Stimulated activated CD8-positive, alpha-beta memory T cell treated with anti-CD3 and anti-CD28 coated beads, Interleukin-7, amount 100 ng/mL, for 1 hour (primary cell): ENCODE data around the gene DHX9.

Experiments
- DNase-seq, 2 donors: peaks; one replicate each; pipeline ENCODE4 v3.0.0-alpha.2; 2020; ENCODE audit warnings: low read depth in 2 of 2

Gene DHX9

GRCh38 chr1:182839209-182840066 lies at the start of gene DHX9:
Gene DHX9, plus strand, starts transcription at chr1:182839347. Its CDS starts 3,220 bp downstream, at chr1:182842567.
- DNase-seq: peak; percentile 93 to 94

DNA sequence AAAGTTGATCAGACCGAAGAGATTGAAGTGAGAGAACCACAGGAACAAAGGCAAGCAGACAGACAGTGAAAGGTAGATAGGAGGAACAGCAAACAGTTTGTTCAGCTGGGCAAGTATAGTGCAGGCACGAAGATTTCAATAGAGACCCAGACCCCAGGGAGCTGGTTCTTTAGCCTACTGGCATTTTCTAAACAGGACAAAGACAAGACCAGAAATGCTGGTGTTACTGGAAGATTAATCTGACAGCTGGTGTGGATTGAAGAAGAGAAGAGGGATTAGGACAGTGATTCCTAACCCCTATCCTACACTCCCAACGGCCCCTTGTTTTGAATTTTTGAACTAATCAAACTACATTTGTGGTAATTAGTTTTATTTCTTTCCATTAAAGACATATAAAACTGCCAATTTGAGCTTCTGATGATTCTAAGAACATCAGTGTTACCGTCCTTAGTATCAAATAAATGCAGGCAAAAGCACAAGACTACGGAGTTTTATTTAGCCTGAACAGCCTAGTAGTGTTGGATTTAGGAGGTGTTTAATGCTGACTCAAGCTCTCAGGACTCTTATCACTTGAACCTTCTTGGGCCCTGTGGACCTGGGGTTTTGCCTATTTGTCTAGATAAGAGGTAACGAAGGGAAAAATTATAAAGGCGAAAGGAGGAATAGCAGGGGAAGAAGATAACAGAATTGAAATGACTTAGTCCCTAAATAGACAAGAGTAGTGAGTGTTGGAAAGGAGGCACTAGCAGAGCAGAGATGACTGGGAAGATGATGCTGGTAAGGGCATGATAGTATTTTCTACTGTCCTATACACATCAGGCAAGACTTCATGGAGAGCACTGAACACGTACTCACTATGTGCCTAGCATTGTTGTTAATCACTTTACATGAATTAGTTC lies 47.6 kb upstream of the DHX9 start:
- no peak for DNase-seq

DNA sequence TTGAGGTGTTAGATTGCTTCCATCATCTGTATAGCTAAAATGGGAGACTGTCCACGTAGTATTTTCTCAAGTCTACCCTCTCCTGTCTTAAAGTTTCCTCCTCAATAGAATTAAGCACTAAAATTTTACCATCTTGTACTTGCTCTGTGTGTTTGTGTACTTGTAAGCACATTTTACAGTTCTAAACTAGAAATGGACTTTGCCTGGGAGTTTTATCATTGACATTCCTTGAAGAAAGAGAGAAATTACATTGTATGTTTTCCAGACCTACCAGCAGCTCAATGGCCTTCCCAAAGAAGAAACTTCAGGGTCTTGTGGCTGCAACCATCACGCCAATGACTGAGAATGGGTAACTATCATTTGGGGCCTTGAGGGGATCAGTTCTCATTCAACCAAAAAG lies 45.1 kb upstream of the DHX9 start:
- DNase-seq: no peak

GRCh38 chr1:182794676-182795201 lies 44.4 kb upstream of the DHX9 start:
- DNase-seq: no peak

DNA sequence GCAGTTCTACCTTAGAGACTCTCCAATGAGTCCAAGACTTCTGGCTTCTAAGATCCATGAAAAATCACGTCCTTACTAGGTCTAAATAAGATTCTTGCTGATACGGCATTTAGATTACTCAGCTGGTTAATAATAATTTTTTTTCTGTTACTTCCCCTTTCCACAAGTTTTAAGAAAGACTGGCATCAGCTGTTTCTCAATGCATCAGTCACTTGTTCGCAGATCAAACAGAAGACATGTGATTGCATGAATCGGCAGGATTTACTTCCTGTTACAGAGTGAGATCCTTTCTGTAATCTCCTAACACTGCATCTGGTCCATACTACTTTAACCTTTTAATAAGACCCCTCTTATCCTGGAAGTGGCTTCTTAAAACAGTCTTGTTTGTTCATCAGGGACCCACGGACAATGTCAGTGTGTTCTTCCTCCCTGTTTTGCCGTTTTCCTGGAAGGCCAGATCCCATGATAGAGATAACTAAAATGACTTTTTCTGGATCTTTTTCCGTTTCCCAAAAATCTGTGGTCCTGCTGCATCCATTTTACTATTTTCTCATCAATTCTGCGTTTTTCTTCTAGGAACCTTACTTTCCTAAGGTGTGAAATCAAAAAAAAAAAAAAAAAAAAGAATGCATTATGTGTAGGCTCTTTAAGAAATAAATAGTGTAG lies 43.5 kb upstream of the DHX9 start:
- no peak for DNase-seq

DNA sequence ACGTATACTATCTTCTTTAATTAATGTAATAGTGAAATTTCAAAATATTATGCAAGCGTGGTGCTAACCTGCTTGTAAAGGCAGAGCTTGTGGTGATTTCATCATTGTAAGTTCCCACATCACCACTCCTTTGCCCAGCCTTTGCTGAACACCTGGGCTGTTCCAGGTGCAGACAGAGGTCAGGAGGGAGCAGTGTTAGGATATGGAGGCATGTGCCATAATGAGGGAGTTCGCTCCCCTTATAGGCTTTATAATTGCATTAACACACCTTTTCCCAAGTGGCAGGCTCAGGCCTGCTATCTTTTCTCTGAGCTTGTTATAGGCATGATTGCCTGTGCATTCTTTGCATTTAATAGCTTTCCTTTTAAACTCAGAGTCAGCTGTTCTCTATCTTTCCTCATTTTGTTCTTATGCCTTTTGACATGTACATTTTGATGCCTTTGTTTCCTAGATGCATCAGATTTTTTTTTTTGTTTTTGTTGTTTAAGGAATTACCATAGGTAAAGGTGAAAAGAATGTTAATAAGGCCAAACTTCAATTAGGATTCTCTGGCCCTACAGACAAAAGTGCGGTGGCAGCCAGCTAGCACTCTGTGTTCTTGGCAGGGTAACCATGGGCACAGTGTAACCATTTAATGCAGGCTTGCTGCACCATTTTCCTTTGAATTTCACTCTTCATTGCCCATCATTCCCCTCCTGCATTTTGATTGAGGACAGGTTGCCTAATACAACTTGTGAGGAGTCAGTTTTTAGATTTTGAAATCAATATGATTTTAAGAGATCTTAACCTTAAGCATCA lies 36.9 kb upstream of the DHX9 start:
- DNase-seq: no peak

DNA sequence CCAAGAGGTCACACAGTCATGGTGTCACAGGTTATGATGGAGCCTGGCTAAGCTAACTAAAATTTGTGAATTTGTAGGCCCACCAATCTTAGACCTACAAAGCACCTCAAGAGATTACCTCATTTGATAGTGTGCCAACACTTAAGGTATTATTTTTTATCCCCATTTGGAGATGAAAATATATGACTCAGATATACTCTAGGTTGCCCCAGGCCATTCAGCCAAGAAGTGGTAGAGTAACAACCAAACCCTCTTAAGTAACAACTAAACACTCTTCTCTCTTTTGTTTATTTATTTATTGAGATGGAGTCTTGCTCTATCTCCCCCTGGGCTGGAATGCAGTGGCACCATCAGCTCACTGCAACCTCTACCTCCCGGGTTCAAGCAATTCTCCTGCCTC lies 35.3 kb upstream of the DHX9 start:
- no peak for DNase-seq

DNA sequence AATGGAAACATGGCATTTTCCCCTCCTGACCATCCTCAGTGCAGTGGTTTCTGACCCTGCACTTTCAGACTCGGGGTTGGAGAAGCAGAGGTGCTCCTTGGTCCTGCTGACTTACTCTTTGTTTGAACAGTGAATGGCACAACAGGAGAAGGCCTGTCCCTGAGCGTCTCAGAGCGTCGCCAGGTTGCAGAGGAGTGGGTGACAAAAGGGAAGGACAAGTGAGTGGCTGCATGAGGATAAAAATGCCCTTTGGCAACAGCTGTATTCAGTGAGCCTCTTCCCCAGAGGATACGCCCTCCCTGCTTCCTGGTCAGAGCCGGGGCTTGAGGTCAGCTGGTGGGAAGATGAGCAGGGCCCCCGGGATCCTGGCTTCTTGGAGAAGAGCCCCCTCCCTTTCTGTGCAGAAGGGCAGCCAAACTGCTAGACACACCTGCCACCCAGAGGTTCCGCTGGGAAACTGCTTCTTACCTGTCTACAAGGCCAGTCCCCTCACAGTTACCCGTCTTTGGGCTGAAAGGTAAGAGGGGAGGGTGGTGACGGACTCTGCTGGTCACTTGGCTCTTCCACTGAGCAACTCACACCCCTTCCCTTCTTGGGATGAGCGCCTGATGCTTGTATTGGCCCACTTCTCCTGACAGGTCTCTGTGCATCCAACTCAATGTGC lies 33.0 kb upstream of the DHX9 start:
- no peak for DNase-seq

- no peak for DNase-seq
These were observed 31.2 kb upstream of the DHX9 start for GRCh38 chr1:182807907-182808306.

- DNase-seq: no peak
These were observed 29.7 kb upstream of the DHX9 start for GRCh38 chr1:182809414-182809957.

GRCh38 chr1:182811975-182812722 lies 27.0 kb upstream of the DHX9 start:
- DNase-seq: no peak

- DNase-seq: no peak
These were observed 22.3 kb upstream of the DHX9 start for GRCh38 chr1:182816863-182817262.

- DNase-seq: no peak
These were observed 21.3 kb upstream of the DHX9 start for GRCh38 chr1:182817802-182818201.

- no peak for DNase-seq
These were observed 15.9 kb upstream of the DHX9 start for GRCh38 chr1:182823220-182823619.

- no peak for DNase-seq
These were observed 12.3 kb upstream of the DHX9 start for GRCh38 chr1:182826892-182827291.

DNA sequence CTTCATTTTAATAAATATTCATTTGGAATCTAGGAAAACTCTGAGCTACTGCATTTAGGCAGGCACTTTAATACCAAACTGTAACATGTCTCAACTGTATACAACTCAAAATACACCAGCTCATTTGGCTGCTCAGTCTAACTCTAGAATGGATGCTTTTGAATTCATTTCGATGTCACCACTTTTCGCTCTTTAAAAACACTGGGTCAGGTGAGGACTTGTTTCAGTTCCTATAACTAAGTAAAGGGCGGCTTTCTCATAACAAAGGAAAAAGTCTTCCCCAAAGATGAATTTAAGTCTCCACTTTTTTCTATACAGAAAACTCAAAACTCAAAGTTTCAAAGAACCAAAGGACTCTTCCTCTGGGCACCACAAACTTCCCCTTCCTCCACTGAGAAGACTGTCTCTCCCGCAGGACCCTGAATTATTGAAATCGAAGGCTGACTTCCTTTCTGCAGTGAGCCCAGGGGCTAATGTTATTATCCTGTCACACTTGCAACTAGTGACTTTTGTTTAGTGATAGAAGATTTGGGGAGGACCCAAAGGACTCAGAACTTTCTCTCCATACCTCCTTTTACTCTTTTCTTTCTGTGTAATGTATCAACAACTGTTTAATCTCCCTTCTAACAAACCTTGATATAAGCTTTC lies 9.7 kb upstream of the DHX9 start:
- no peak for DNase-seq

DNA sequence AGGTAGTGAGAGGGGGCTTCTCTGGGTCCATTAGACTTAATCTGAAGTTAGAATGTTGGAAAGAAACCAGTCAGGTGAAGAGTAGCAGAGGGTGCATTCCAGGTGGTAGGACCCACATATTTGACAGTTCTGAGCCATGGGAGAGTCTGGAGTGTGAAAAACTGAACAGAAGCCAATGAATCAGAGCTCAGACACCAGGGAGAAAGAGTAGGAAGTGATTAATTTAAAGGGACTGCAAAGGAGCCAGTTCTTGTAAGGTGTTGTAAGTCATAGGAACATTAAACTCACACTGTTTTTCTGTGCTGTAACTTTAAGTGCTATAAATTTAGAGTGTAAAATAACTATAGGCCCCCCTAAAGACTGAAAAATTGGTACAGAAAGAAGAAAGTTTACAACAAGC lies 5.9 kb upstream of the DHX9 start:
- no peak for DNase-seq

DNA sequence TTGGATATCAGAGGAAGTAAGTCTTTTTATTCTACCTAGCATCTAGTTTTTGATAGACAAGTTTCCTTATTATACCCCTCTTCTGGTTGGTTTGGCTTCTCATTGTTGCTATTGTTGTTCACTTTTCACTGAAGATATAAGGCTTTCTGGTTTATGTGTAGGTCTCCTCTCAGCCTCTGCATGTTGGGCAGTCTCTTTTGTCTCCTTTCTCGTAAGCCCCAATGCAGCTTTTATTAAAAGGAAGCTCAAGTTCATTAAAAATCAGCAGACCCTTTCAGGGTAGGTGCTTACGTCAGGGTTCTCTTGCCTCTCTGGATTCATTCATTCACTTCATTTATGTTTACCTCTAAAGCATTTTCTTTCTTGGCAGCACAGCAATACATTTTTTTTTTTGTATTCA lies 4.8 kb upstream of the DHX9 start:
- DNase-seq: no peak

- no peak for DNase-seq
These were observed 3.3 kb upstream of the DHX9 start for GRCh38 chr1:182835806-182836205.
